Erythroblast (primary cell): Measurements from ENCODE around the gene REPS2.

Experiments used
- DNase-seq, 2 experiments: peaks; one replicate each; lab custom pipeline; 2025; lab: John Stamatoyannopoulos, UW
- GATA1 ChIP-seq: IDR thresholded peaks from 2 replicates; pipeline ENCODE4 v1.6.1; 2011; ENCODE audit warnings: low read depth, mild to moderate bottlenecking, control low read depth, low read length, moderate library complexity
- POLR2A ChIP-seq: IDR thresholded peaks from 2 replicates; pipeline ENCODE4 v1.6.1; 2011; ENCODE audit warnings: mild to moderate bottlenecking, low read length

Gene REPS2

DNA sequence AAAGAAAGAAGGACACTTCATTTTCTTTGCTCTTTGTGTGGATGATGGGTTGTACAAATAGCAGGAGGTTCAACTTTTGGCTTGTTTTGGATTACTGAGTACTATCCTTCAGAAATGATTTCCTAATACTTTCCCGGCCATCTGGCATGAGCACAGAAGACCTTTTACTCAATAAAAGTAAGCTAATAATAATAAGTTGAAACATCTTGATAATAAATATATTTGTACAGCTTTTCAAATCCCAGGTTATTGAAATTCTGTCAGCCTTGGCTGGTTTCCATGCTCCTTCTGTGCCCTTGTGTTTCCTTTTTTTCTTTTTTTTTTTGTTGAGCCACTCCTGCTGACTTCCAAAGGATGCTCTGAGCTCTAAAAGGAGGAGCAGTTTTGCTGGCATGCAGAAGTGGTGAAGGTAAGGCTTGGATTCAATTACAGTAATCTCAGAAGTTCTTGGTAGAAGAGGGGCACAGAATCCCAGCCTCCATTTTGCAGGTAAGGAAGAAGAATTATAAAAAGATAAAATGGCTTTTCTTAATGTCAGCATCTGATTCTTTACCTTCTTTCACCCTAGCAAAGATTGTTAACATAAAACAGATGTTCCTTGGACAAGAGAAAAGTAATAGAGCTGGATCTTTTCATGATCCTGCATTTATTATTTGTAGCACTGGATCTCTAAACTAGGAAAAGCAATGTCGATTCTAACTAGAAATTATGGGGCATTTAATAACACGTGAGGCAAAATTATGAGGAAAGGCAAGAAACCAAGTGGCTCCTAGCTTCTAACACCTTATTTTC is 31.9 kb downstream of the REPS2 start:
- DNase-seq: no peak
- TF ChIP-seq POLR2A (no peak), GATA1 (no peak)

DNA sequence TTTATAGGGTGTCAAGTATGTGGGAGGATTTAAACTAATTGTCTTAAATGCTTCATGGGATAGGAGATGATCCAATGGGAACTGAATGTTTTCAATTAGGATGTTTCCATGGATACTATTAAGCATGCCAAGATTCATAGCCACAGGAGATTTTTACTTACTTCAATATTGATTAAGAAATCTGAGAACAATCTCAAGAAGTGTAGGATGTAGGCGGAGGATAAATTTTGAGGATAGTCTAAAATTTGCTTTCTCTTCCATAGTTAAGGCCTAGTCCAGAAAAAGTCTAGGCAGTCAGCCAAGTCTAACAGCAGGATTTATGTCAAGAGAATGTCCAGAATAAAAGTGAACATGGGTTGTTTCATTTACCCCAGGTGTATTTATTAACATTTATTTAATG is 32.8 kb downstream of the REPS2 start:
- TF ChIP-seq GATA1 (no peak), POLR2A (no peak)
- no peak for DNase-seq

DNA sequence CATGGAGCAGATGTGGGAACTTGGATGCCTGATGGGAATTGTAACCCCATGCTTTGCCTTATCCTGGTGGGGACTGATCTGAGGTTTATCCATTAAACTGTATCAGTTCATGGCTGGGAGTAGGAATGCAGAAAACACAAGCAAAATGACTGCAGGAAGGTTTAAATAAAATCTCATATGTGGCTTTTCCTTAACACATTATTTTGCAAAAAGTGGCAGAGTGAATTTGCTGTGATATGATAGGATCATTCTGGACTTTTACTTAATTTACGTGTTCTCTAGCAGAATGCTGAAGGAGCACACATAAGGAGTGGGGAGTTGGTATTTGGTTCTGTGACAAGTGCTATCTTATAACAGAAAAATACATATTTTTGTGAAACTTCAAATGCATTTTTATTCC is 34.8 kb downstream of the REPS2 start:
- no peak for TF ChIP-seq POLR2A
- no peak for TF ChIP-seq GATA1
- no peak for DNase-seq

DNA sequence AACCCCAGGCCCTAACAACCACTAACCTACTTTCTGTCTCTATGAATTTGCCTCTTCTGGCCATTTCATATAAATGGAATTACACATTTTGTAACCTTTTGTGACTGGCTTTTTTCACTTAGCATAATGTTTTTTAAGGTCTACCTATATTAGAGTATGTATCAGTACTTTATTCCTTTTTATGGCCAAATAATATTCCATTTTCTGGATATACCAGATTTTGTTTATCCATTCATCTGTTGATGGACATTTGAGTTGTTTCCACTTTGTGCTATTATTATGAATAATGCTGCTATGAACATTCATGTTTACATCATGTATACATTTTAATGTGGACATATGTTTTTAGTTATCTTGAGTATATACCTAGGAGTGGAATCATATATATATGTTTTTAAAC is 35.5 kb downstream of the REPS2 start:
- no peak for DNase-seq
- TF ChIP-seq POLR2A (no peak), GATA1 (no peak)

DNA sequence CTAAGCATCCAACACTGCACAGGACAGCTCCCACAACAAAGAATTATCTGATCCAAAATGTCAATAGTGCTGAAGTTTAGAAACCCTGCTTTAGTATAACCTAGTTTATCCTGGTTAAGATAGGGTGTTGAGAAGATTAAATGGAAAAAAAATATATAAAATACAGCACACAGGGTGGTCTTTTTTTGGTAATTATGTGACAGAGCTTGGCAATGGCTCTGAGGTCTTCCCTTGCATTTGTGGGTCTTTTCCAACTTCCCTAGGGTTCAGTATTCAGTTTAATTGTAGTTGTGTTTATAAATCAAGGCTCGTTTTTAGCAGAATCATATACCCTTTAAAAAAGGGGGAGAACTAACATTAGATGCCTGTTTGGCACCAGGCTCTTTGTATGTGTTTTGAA is 36.6 kb downstream of the REPS2 start:
- TF ChIP-seq GATA1 (no peak), POLR2A (no peak)

DNA sequence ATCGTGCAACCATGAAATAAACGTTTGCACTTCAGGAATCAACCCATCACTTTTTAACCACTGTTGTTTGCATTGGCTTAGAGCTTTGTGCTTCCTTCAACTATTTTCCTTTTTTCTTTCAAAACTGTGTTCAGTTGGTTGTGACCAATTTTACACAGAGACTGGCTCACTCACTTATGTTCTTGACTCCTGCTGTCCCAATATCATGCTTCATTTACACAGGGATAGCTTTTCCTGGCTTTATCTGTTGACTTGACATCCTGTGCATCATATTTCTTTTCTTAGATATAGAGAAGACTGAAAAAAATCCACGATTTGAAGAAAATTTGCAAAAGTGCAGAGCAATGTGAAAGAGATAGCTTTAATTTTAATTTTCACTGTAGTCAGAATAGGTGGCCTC is 38.8 kb downstream of the REPS2 start:
- TF ChIP-seq GATA1: no peak
- TF ChIP-seq POLR2A: no peak
- DNase-seq: no peak

More for the DNA sequence above, 36.6 kb downstream of the REPS2 start:
- no peak for DNase-seq

DNA sequence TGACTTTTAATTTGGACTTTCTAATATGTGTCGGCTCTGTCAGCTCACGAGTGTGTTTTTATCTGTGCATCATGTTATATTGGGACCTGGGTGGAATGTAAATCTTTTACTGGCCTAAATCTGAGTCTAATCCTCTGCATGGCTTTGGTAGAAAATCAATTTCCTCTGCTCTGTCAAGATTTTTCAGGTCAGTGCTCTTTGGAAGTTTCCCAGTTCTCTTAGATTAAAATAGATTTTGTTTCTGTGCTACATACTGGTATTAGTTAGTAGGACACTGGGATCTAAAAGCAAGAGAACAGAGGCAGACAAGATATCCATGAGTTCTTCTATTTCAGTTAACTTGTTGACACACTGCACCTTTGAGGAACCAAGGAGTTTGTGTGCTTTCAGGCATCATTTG is 39.7 kb downstream of the REPS2 start:
- TF ChIP-seq GATA1 (no peak), POLR2A (no peak)
- DNase-seq: no peak

DNA sequence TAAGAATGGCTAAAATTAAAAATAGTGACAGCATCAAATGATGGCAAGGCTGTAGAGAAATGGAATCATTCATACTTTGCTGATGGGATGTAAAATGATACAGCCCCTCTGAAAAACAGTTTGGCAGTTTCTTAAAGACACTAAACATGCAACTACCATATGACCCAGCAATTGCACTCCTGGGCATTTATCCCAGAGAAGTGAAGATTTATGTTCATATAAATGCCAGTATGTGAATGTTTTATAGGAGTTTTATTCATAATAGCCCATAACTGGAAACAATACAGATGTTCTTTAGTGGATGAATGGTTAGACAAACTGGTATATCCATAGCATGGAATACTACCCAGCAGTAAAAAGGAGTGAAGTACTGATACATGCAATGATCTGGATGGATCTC is 43.3 kb downstream of the REPS2 start:
- DNase-seq: no peak
- no peak for TF ChIP-seq POLR2A
- no peak for TF ChIP-seq GATA1

DNA sequence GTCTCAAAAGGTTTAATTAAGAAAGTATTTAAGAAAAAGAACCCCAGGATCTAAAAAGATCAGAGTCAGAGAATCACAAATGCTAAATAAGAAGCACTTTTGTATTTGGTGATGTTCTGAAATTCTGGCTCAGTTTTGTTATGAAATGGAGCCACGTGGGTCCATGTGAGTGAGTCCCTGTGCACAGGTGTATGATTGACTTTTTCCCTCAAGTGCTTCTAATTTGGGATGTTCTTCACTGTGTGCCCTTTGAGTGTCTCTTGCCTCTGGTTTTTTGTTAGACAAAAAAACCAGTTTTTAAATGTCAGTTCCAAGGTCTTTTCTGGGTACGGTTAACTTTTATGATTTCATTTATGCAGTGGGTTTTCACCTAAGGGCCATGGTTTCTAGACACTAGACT is 44.4 kb downstream of the REPS2 start:
- TF ChIP-seq GATA1 (no peak), POLR2A (no peak)
- DNase-seq: no peak

DNA sequence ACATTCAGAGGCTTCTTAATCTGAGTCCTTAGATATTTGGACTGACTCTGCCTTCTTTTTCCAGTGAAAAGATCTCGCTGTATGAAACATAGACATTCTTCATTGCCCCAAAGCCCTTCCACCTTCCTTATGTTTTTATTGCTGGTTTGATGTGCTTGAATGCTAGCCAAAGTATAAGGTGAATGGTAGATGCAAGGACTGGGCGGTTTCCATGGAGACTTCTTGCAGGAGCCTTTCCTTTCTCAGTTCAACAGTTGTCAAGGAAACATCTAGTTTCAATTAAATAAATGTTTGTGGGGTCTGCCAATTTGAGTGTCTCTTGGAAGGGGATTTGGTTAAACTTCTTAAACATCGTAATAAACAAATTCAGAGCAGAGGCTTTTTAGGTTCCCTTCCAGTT is 46.0 kb downstream of the REPS2 start:
- TF ChIP-seq POLR2A: no peak
- no peak for TF ChIP-seq GATA1
- no peak for DNase-seq

DNA sequence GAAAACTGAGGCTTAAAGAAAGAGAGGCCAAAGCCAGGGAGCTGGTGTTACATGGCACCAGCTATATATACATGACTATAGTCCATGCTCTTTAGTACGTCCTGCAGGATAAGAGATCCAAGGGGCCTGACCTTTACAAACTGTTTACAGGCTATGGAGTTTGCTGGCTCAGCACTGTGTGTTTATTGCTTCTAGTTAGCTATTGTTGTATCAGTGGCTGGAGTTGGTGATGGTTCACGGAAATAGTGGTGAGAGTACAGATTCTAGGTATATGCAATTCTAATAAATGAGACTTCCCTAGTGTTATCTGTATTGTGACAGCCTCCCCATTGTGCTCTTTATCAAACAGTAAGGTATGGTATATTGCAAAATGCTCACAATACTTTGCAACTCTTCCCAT is 46.5 kb downstream of the REPS2 start:
- DNase-seq: peak in 1 of 2 experiments; percentile 6
- no peak for TF ChIP-seq POLR2A
- no peak for TF ChIP-seq GATA1

DNA sequence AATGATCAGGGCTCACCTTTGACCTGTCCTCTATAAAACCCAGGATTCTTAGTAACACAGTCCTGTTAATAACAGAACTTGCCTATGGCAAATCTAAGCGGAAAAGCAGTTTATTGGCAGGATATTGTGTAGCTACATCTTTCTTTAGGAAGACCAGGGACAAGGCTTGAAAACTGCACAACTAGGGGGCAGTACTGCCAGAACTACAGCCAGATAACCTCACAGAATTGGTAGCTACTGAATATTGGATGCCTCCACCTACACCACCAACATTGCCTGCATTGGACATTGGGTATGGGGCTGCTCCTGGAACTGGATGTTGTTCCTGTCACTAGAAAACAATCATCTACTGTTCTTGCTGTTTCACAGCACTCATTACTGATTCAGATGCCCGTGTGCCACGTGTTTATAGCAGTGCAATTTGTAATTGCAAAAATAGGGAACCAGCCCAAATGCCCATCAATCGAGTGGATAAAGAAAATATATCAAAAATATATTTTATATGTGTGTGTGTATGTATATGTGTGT is 47.4 kb downstream of the REPS2 start:
- no peak for TF ChIP-seq GATA1
- TF ChIP-seq POLR2A: no peak
- DNase-seq: peak; percentile 0 to 1

DNA sequence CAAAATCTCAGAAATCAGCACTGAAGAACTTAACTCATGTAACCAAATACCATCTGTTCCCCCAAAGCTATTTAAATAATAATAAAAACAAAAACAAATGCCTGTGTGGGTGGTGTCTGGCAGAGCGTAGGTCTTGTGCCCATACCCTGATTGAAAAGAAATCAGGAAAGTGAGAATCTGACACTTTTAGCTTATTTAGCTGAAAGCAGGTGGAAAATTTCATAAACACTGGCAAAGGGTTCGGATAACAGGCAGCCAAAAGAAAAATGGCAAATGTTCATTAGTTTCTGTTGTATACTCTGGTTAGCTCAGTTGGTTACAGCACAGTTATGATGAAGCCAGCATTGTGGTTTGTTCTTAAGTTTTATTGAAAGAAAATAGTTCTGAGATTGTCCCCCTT is 48.3 kb downstream of the REPS2 start:
- no peak for TF ChIP-seq POLR2A
- TF ChIP-seq GATA1: no peak
- no peak for DNase-seq

DNA sequence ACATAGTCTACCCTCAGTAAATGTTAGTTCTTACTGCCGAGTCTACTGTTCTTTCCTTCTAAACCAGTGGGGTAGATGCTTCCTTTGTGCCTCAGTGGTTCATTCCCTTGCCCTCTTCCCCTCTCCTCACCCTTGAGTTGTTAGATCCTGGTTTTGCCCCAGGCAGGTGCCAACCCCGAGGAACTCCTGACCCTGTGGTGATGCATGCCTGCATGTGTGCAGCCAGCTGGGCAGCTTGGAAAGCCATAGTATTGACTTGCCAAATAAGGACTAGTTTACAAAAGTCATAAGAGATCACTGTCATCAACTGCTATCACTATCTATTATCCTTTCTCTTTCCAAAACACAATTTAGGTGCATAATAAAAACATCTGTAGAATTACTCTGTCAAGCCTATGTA is 50.9 kb downstream of the REPS2 start:
- no peak for DNase-seq
- TF ChIP-seq POLR2A: no peak
- no peak for TF ChIP-seq GATA1

DNA sequence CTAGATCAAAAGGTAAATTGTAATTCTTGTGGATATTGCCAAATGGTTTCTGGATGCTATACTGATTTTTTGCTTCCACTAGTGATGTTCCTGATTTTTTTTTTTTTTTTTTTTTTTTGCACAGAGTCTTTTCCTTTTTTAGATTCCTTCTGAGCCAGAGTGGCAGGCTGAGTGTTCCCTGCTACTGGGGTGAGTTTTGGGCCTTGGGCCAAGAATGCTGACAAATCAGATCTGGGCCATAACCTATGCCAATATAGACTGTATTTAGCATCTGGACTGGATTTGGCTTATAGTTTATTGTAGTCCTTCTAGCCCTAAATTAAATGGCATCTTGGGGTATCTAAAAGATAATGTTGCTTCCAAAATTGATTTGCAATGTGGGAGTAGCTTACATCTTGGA is 52.8 kb downstream of the REPS2 start:
- TF ChIP-seq POLR2A (no peak), GATA1 (no peak)
- DNase-seq: peak in 1 of 2 experiments; percentile 2

DNA sequence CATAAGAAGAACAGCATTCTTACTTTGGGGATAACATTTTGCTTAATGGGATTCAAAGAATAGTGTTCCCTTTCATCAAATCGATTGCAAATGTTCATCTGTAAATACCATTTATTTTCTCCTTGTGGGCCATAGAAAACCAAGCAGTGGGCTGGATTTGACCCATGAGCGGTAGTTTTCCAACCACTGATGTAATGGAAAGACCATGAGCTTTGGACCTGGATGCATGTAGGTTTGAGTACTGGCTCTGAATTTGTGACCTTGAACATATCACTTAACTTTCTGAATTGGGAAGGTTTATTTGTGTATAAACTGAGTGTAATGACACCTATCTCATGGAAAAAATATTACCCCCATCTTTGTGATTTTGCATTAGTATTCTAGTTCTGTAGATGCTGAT is 54.3 kb downstream of the REPS2 start:
- no peak for TF ChIP-seq GATA1
- TF ChIP-seq POLR2A: no peak
- DNase-seq: no peak
